Measurements from ENCODE around the gene TAF11L4. TPM values are rescaled to one million over a fixed set of nuclear protein-coding genes. Genes with fewer than 3 reads are reported as not detected.

TAF11L4 gene
- total RNA-seq, 1 experiment from 2014 or later = not detected

- WGBS (ENCODE audit: extremely low coverage, insufficient read length, low lambda C conversion rate) = no CpG with 5 or more reads among the region's 7 CpGs
- Mint-ChIP-seq H3K36me3 (ENCODE audit: insufficient read depth in 1 of 3, low read depth in 3 of 3) (no peaks in the 10 kb centered on the region), H3K27me3 (ENCODE audit: low read depth) (no peaks in the 10 kb centered on the region), H3K9me3 (no peaks in the 10 kb centered on the region), H3K27ac (no peak overlapping the region), H3K4me3 (no peak overlapping the region), H3K4me1 (peaks cover 6 to 8% of the 10 kb centered on the region in 2 experiments)
- no peak overlapping the region for H3K18ac ChIP-seq (ENCODE audit: insufficient read length, low read depth, low read length)
- no peaks in the 10 kb centered on the region for H3K27me3 ChIP-seq (ENCODE audit: insufficient read depth, low read length)
- H3K23ac ChIP-seq (ENCODE audit: insufficient read length, low read depth, low read length) = no peak overlapping the region
- no peaks in the 10 kb centered on the region for H4K20me1 ChIP-seq (ENCODE audit: control insufficient read depth, insufficient read depth, insufficient read length)
- no peak overlapping the region for H3T11ph ChIP-seq (ENCODE audit: low read length)
- no peak overlapping the region for H4K91ac ChIP-seq (ENCODE audit: insufficient read length, low read depth, low read length)
- no peak overlapping the region for H3K56ac ChIP-seq (ENCODE audit: insufficient read length, low read depth, low read length)
- no peaks in the 10 kb centered on the region for H3K79me2 ChIP-seq (ENCODE audit: insufficient read depth, low read length)
- no peak overlapping the region for H2BK120ac ChIP-seq (ENCODE audit: low read depth, low read length, poor library complexity, severe bottlenecking)
- H2BK12ac ChIP-seq (ENCODE audit: insufficient read length, low read depth, low read length) = no peak overlapping the region
- no peaks in the 10 kb centered on the region for H3K4me1 ChIP-seq (ENCODE audit: insufficient read depth, low read length)
- H3K4me2 ChIP-seq (ENCODE audit: insufficient read depth, insufficient read length, low read length) = no peak overlapping the region
- H4K5ac ChIP-seq (ENCODE audit: insufficient read length, low read depth, low read length) = no peak overlapping the region
- no peaks in the 10 kb centered on the region for H3K9me3 ChIP-seq (ENCODE audit: control insufficient read depth, low read depth, low read length)
- H2BK20ac ChIP-seq (ENCODE audit: low read depth, low read length, poor library complexity, severe bottlenecking) = no peak overlapping the region
- TF ChIP-seq, protein P1, sequence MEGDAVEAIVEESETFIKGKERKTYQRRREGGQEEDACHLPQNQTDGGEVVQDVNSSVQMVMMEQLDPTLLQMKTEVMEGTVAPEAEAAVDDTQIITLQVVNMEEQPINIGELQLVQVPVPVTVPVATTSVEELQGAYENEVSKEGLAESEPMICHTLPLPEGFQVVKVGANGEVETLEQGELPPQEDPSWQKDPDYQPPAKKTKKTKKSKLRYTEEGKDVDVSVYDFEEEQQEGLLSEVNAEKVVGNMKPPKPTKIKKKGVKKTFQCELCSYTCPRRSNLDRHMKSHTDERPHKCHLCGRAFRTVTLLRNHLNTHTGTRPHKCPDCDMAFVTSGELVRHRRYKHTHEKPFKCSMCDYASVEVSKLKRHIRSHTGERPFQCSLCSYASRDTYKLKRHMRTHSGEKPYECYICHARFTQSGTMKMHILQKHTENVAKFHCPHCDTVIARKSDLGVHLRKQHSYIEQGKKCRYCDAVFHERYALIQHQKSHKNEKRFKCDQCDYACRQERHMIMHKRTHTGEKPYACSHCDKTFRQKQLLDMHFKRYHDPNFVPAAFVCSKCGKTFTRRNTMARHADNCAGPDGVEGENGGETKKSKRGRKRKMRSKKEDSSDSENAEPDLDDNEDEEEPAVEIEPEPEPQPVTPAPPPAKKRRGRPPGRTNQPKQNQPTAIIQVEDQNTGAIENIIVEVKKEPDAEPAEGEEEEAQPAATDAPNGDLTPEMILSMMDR (conservative IDR thresholded peaks at IDR 0.05) = no peak
- H2AK5ac ChIP-seq (ENCODE audit: insufficient read length, low read length) = no peak overlapping the region
- H2AFZ ChIP-seq (ENCODE audit: low read length) = no peak overlapping the region
- no peak overlapping the region for H2BK5ac ChIP-seq (ENCODE audit: insufficient read length, low read length)
- no peaks in the 10 kb centered on the region for H3K79me1 ChIP-seq (ENCODE audit: insufficient read depth, low read depth, low read length, poor library complexity, severe bottlenecking)
- H3K4ac ChIP-seq (ENCODE audit: low read depth, low read length) = no peak overlapping the region
- no peak for DNase-seq
- no peak overlapping the region for H2BK15ac ChIP-seq (ENCODE audit: low read depth, low read length)
- no peaks in the 10 kb centered on the region for H3K23me2 ChIP-seq (ENCODE audit: insufficient read length, low read depth, low read length, poor library complexity, severe bottlenecking)
- H3K14ac ChIP-seq (ENCODE audit: insufficient read depth, low read length) = no peak overlapping the region
- H4K8ac ChIP-seq (replicated peaks; ENCODE audit: insufficient read length, low read depth, low read length) = no peak overlapping the region
- no peak overlapping the region for H3K9ac ChIP-seq (ENCODE audit: extremely low read depth, insufficient read length, low read length)
- H3K27ac ChIP-seq (ENCODE audit: insufficient read length, low read depth, low read length) = no peak overlapping the region
Measured at GRCh38 chr5:17477573-17478265, 43.9 kb upstream of the TAF11L4 start.
